Lower lobe of right lung (tissue), 2 donors: Measurements from ENCODE around the gene PRDM16. TPM values are rescaled to one million over a fixed set of nuclear protein-coding genes. Genes with fewer than 3 reads are reported as not detected.

ENCODE experiments used
- ATAC-seq, 2 donors: fragments of 200-7000 bp; cut with Tn5 transposase; one replicate each; pipeline ENCODE4 v1.9.1; 2020 to 2022; ENCODE audit warnings: mild to moderate bottlenecking in 2 of 2, moderate library complexity in 2 of 2
- DNase-seq: peaks from one replicate; pipeline ENCODE4 v3.0.0-alpha.2; 2020
- H3K27ac ChIP-seq: fragments of 200-600 bp; one replicate; pipeline ENCODE4 v1.8.0; 2022
- H3K27me3 ChIP-seq: fragments of 200-600 bp; one replicate; pipeline ENCODE4 v1.8.0; 2022; ENCODE audit warnings: low read depth
- H3K36me3 ChIP-seq: fragments of 200-600 bp; one replicate; pipeline ENCODE4 v1.8.0; 2022; ENCODE audit warnings: mild to moderate bottlenecking
- H3K4me1 ChIP-seq: fragments of 200-600 bp; one replicate; pipeline ENCODE4 v1.8.0; 2022
- H3K4me3 ChIP-seq: fragments of 200-600 bp; one replicate; pipeline ENCODE4 v1.8.0; 2022; ENCODE audit warnings: mild to moderate bottlenecking
- H3K9me3 ChIP-seq: fragments of 200-600 bp; one replicate; pipeline ENCODE4 v1.8.0; 2022
- intact Hi-C: fragments of 100-400 bp; cut with DNase I; formaldehyde crosslinking; loops from one replicate; pipeline ENCODE4 v1.11.0; 2022
- total RNA-seq: library from RNA; stranded (reverse); fragmentation: NEBNext Ultra II Directional; extraction: Animal tissue kit (Norgen Biotek cat#: 25700); gene quantifications from one replicate; pipeline ENCODE4 v1.2.1, GENCODE V29; 2021
- TF ChIP-seq, protein P1 (sequence below): fragments of 200-600 bp; IDR thresholded peaks from one replicate; pipeline ENCODE4 v1.8.0; 2022; ENCODE audit warnings: antibody characterized with exemption, mild to moderate bottlenecking
- donor health status: DM: no; HTN: yes; CAD: no; lungs with severe emphysema.

Gene PRDM16
- total RNA-seq, 1 donor from 2014 or later = 19.2 TPM

DNA sequence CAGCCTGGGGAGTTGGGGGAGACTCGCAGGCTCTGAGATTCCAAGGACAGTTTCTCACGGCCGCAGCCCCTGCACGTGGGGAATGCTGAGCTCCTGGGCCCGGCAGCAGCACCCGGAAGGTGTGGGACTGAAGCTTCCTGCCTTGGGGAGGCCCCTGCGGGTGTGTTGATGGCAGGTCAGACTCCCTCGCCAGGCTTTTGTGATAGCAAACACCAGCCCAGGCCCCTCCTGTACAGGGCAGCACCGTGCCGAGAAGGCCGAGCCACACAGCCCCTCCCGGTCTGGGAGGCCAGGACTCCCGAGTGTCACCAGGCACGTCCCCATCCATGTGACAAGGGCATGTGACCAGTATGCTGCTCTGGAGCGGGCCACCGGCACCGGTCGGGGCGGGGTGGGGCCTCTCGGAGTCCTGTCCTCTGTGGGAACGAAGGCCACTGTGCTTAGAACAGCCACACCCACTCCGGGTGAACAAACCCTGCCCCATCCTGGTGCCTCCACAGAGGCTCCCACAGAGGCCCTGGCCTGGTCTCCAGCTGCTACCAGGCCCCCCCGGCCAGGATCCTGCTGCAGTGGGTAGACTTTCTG lies 354.3 kb downstream of the PRDM16 start:
- TF ChIP-seq, protein P1, sequence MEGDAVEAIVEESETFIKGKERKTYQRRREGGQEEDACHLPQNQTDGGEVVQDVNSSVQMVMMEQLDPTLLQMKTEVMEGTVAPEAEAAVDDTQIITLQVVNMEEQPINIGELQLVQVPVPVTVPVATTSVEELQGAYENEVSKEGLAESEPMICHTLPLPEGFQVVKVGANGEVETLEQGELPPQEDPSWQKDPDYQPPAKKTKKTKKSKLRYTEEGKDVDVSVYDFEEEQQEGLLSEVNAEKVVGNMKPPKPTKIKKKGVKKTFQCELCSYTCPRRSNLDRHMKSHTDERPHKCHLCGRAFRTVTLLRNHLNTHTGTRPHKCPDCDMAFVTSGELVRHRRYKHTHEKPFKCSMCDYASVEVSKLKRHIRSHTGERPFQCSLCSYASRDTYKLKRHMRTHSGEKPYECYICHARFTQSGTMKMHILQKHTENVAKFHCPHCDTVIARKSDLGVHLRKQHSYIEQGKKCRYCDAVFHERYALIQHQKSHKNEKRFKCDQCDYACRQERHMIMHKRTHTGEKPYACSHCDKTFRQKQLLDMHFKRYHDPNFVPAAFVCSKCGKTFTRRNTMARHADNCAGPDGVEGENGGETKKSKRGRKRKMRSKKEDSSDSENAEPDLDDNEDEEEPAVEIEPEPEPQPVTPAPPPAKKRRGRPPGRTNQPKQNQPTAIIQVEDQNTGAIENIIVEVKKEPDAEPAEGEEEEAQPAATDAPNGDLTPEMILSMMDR = no peak
- Histone ChIP-seq H3K4me1 (peaks cover 11% of the 10 kb centered on the region), H3K4me3 (no peak overlapping the region), H3K27me3 (peaks cover 4% of the 10 kb centered on the region), H3K36me3 (no peaks in the 10 kb centered on the region), H3K9me3 (no peaks in the 10 kb centered on the region), H3K27ac (no peak overlapping the region)
- intact Hi-C loops = no loop called here
- peak; percentile 84 for DNase-seq
- ATAC-seq = peak; percentile 83

DNA sequence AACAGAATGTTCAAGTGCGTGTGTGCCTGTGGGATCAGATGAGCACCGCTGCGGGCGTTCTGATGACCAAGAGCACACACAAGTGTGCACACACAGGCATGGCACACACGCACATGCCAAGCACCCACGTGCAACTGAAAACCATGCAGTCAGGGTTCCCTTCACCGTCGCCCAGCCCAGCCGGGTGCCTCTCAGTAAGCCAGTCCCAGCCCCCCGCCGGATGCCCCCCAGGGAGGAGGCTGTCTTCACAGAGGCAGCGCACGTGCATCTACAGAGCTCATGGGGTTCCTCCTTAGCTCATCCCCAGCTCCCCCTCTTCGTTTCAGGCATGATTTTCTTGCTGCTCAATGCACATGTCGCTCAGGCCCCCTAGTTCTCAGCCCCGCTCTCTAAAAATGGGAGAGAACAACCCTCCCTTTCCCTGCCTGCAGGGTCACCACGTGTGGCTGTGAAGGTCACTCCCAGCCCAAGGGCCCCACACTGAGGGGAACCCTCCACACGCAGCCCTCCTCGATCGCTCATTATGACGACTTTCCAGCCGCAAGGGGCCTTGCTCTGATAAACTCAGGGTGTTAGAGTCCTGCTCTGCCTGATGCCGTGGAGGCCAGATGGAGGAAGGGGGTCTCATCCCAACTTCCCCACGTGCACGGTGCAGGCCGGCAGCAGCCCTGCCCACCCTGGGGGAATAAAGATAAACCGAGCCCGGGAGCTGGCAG lies 355.1 kb downstream of the PRDM16 start:
- H3K36me3 ChIP-seq = no peaks in the 10 kb centered on the region
- H3K4me1 ChIP-seq = peaks cover 11% of the 10 kb centered on the region
- H3K27me3 ChIP-seq = peaks cover 4% of the 10 kb centered on the region
- no peak for DNase-seq
- TF ChIP-seq, protein P1 = no peak
- ATAC-seq = no peak
- H3K9me3 ChIP-seq = no peaks in the 10 kb centered on the region
- intact Hi-C loops = no loop called here
- no peak overlapping the region for H3K27ac ChIP-seq
- no peak overlapping the region for H3K4me3 ChIP-seq

DNA sequence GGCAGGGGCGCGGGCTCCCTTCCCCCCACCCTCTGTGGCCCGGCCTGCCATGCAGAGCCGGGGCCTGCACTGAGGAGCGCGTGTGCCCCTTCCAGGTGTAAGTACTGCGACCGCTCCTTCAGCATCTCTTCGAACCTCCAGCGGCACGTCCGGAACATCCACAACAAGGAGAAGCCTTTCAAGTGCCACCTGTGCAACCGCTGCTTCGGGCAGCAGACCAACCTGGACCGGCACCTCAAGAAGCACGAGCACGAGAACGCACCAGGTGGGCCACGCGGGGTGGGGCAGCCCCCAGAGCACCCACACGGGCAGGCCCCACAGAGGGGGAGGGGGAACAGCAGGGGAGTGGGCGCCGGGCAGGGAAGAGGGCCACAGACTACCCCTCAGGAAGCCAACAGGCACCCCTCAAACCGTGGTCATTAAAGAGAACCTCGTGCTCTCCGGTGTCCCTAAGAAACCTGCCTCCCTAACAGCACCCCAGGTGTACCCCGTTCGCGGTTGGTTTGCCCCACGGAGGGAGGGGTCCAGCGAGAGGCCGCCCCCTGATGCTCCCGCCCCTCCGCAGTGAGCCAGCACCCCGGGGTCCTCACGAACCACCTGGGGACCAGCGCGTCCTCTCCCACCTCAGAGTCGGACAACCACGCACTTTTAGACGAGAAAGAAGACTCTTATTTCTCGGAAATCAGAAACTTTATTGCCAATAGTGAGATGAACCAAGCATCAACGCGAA lies 356.6 kb downstream of the PRDM16 start:
- no peaks in the 10 kb centered on the region for H3K9me3 ChIP-seq
- H3K27ac ChIP-seq = no peak overlapping the region
- H3K4me3 ChIP-seq = no peak overlapping the region
- no peaks in the 10 kb centered on the region for H3K36me3 ChIP-seq
- intact Hi-C loops = no loop called here
- TF ChIP-seq, protein P1 = no peak
- peaks cover 4% of the 10 kb centered on the region for H3K27me3 ChIP-seq
- ATAC-seq (no peak), DNase-seq (no peak)
- H3K4me1 ChIP-seq = peaks cover 11% of the 10 kb centered on the region

DNA sequence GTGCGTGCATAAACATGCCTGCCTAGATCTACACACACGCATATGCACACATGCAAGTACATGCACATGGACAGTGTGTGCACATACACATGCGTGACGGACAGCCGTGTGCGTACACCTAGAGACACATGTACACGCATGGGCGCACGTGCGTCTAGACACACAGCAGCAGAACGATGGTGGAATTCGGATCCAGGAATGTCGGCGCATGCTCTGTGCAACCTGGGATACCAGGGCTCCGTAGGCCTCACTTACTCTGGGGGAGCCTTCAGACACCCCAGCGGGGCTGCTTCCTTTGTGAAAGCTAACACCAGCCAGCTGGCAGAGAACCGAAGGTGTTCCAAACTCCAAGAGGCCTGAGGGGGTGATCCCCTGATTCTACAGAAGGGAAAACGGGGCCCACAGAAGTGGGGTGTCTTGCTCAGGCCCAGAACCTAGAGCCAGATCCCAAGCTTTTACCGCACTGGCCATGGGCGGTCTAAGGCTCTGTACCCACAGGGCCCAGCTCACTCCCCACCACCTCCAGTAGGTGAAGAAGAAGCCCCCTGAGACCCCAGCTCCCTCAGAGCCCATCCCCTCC lies 358.0 kb downstream of the PRDM16 start:
- intact Hi-C loops = no loop called here
- DNase-seq = no peak

More for the DNA sequence above, 358.0 kb downstream of the PRDM16 start:
- Histone ChIP-seq H3K4me3 (no peak overlapping the region), H3K27me3 (no peaks in the 10 kb centered on the region), H3K27ac (no peak overlapping the region), H3K9me3 (no peaks in the 10 kb centered on the region), H3K36me3 (no peaks in the 10 kb centered on the region), H3K4me1 (peaks cover 11% of the 10 kb centered on the region)
- no peak for ATAC-seq
- TF ChIP-seq, protein P1 = no peak
